ENCODE data around the gene CAPN6.

CAPN6 gene

DNA sequence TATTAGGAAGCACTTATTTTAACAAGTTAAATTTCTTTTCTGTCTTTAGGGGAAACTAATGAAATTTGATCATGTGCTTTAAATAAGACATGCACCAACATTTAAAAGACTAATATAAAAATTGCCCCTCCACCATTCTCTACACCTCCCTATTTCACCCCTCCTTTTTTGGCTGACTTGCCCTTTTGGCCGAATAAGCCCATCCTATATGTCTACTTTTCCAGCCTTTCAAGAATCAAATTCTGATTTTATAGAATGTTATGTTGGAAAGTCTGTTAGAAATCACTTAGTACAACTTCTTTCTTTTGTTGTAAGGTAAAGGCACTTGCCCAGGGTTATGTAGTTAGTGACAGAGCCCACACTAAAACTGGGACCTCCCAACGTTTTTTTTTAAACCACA, 1.8 kb downstream of the CAPN6 start:
- H3K27ac ChIP-seq (ENCODE audit: low read depth, low read length) = no peak overlapping the region
- H3K4me1 ChIP-seq (ENCODE audit: insufficient read depth, low read length) = no peaks in the 10 kb centered on the region
- H3K9ac ChIP-seq (ENCODE audit: low read length) = no peak overlapping the region
- H3K9me3 ChIP-seq (ENCODE audit: low read length) = no peaks in the 10 kb centered on the region
- no peaks in the 10 kb centered on the region for H3K36me3 ChIP-seq (ENCODE audit: insufficient read depth, low read length)
- H3K27me3 ChIP-seq (ENCODE audit: control insufficient read depth in 1 of 2, insufficient read depth in 2 of 2, low read length in 2 of 2) = peaks cover 4 to 22% of the 10 kb centered on the region in 2 donors
- no peak overlapping the region for H3K4me3 ChIP-seq (ENCODE audit: low read depth in 1 of 2, low read length in 2 of 2)

DNA sequence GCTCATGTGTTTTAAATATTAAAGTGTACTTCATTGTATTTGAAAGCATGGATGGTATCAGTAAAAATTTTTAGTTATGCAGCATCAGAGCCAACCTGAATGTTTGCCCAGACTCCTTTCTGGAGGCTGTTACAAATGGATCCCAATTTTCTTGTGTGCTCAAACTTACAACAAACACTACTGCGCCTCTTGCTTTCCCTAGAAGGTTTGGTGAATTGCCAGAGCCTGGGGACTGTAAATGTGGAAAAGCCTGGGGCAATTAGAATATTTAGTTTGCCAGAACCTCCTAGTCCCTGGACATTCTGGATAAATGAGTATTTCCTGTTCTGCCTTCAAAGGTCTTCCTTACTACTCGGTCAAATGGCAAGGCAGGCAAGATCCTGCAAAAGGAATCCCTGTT, 4.8 kb downstream of the CAPN6 start:
- H3K9me3 ChIP-seq (ENCODE audit: low read length) = no peaks in the 10 kb centered on the region
- no peak overlapping the region for H3K9ac ChIP-seq (ENCODE audit: low read length)
- no peaks in the 10 kb centered on the region for H3K4me1 ChIP-seq (ENCODE audit: insufficient read depth, low read length)
- no peak overlapping the region for H3K4me3 ChIP-seq (ENCODE audit: low read depth in 1 of 2, low read length in 2 of 2)
- no peaks in the 10 kb centered on the region for H3K36me3 ChIP-seq (ENCODE audit: insufficient read depth, low read length)
- no peak overlapping the region for H3K27ac ChIP-seq (ENCODE audit: low read depth, low read length)
- H3K27me3 ChIP-seq (ENCODE audit: control insufficient read depth in 1 of 2, insufficient read depth in 2 of 2, low read length in 2 of 2) = peaks cover 4 to 27% of the 10 kb centered on the region in 2 donors

DNA sequence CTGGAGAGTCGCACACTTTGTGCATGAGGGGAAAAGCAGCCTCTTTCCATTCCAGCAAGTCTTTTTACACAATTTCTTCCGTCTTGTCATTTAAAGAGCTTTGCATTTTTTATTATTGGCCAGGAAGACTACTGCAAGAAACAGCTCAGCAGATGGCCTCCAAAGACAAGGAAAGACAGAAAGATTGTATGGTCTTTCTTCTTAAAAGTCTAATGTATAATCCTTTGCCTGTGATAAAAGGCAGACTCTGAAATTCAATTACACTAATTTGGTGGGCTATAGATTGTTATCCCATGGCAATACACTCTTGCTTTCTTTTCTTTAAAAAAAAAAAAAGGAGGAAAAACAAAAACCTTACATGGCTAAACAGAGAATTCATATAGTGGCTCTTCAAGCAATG, 5.9 kb downstream of the CAPN6 start:
- Histone ChIP-seq H3K9me3 (ENCODE audit: low read length) (no peaks in the 10 kb centered on the region), H3K27ac (ENCODE audit: low read depth, low read length) (no peak overlapping the region), H3K9ac (ENCODE audit: low read length) (no peak overlapping the region), H3K4me3 (ENCODE audit: low read depth in 1 of 2, low read length in 2 of 2) (no peak overlapping the region), H3K4me1 (ENCODE audit: insufficient read depth, low read length) (no peaks in the 10 kb centered on the region), H3K27me3 (ENCODE audit: control insufficient read depth in 1 of 2, insufficient read depth in 2 of 2, low read length in 2 of 2) (peaks cover 4 to 24% of the 10 kb centered on the region in 2 donors), H3K36me3 (ENCODE audit: insufficient read depth, low read length) (no peaks in the 10 kb centered on the region)

DNA sequence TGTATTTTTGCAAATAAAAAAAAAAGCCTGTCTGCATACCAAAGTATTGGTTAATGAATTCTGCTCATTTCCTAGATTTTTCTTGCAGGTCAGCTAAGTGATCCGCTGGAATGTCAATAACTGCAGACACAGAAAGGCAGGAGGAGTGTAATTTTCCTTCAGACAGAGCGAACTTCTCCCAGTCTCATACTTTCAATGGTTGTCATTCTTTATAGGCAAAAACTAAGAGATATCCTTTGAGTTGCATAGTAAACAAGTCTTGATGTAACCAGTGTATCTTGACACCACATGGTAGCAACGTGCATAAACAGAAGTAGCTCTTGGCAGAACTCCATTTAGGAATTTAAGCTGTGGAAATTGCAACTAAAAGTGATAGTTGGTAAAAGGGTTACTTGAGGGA, 8.2 kb downstream of the CAPN6 start:
- no peaks in the 10 kb centered on the region for H3K9me3 ChIP-seq (ENCODE audit: low read length)
- H3K9ac ChIP-seq (ENCODE audit: low read length) = no peak overlapping the region
- no peak overlapping the region for H3K4me3 ChIP-seq (ENCODE audit: low read depth in 1 of 2, low read length in 2 of 2)
- H3K4me1 ChIP-seq (ENCODE audit: insufficient read depth, low read length) = no peaks in the 10 kb centered on the region
- peaks cover 0 to 13% of the 10 kb centered on the region in 2 donors for H3K27me3 ChIP-seq (ENCODE audit: control insufficient read depth in 1 of 2, insufficient read depth in 2 of 2, low read length in 2 of 2)
- H3K27ac ChIP-seq (ENCODE audit: low read depth, low read length) = no peak overlapping the region
- H3K36me3 ChIP-seq (ENCODE audit: insufficient read depth, low read length) = no peaks in the 10 kb centered on the region

DNA sequence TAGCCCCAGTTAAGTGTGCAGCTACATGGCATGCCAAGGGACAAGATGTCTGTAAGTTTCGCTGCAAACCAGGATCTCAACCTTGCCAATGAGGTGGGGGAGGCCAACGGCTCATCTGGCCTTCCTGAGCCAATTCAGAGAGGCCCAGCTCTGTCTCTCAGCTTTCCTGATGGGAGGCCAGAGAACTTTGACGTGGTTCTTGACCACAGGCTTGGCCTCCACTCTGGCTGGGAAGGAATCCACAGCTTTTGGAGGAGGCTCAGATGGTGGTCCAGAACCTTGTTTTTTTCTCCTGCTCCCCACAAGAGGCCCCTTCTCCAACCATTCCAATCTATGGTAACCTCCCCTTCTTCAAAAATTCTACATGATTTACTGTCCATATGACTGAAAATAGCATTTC, 9.8 kb downstream of the CAPN6 start:
- no peaks in the 10 kb centered on the region for H3K36me3 ChIP-seq (ENCODE audit: insufficient read depth, low read length)
- H3K4me1 ChIP-seq (ENCODE audit: insufficient read depth, low read length) = no peaks in the 10 kb centered on the region
- H3K27me3 ChIP-seq (ENCODE audit: control insufficient read depth in 1 of 2, insufficient read depth in 2 of 2, low read length in 2 of 2) = peaks cover 0 to 13% of the 10 kb centered on the region in 2 donors
- no peak overlapping the region for H3K9ac ChIP-seq (ENCODE audit: low read length)
- no peak overlapping the region for H3K4me3 ChIP-seq (ENCODE audit: low read depth in 1 of 2, low read length in 2 of 2)
- no peaks in the 10 kb centered on the region for H3K9me3 ChIP-seq (ENCODE audit: low read length)
- no peak overlapping the region for H3K27ac ChIP-seq (ENCODE audit: low read depth, low read length)

DNA sequence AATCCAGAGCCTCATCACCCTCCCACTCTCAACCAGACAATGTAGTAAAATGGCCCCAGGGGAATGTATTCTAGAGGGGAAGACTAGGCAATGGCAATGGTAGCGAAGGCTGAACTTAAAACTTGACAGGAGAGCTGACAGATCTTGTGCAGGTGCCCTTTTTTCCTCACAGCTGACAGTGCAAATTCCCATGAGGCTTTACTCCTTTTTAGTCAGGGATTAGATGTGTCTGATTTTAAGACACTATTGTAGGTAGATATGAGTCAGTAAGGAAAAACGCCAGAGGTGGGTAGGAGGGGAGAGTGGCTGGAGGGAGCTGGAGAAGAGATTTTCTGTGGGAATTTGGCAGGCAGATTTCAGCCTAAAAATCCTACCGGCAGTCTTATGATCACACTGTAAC, 10.7 kb downstream of the CAPN6 start:
- H3K4me1 ChIP-seq (ENCODE audit: insufficient read depth, low read length) = no peaks in the 10 kb centered on the region
- no peak overlapping the region for H3K4me3 ChIP-seq (ENCODE audit: low read depth in 1 of 2, low read length in 2 of 2)
- no peaks in the 10 kb centered on the region for H3K9me3 ChIP-seq (ENCODE audit: low read length)
- H3K27ac ChIP-seq (ENCODE audit: low read depth, low read length) = no peak overlapping the region
- H3K9ac ChIP-seq (ENCODE audit: low read length) = no peak overlapping the region
- no peaks in the 10 kb centered on the region for H3K36me3 ChIP-seq (ENCODE audit: insufficient read depth, low read length)
- peaks cover 0 to 13% of the 10 kb centered on the region in 2 donors for H3K27me3 ChIP-seq (ENCODE audit: control insufficient read depth in 1 of 2, insufficient read depth in 2 of 2, low read length in 2 of 2)

DNA sequence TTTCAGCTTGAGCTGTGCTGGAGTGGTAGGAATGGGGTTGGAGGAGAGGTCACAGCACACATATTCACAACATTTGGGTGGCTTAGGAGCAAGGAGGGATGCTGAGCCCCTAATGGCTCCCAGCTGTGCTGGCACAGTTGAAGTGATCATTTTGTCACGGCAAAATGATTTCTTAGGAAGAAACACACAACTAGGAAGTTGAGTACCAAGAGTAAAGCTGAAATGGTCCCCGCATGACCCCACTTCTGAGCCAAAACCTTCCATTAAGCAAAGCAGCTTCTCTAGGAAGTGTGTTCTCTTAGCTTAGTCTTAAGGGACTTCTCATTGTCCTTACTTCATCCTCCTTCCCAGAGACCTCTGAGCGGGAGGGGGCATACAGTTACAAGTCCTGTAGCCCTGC, 12.6 kb downstream of the CAPN6 start:
- Histone ChIP-seq H3K27me3 (ENCODE audit: control insufficient read depth in 1 of 2, insufficient read depth in 2 of 2, low read length in 2 of 2) (peaks cover 0 to 13% of the 10 kb centered on the region in 2 donors), H3K27ac (ENCODE audit: low read depth, low read length) (no peak overlapping the region), H3K4me1 (ENCODE audit: insufficient read depth, low read length) (no peaks in the 10 kb centered on the region), H3K9me3 (ENCODE audit: low read length) (no peaks in the 10 kb centered on the region), H3K4me3 (ENCODE audit: low read depth in 1 of 2, low read length in 2 of 2) (no peak overlapping the region), H3K36me3 (ENCODE audit: insufficient read depth, low read length) (no peaks in the 10 kb centered on the region), H3K9ac (ENCODE audit: low read length) (no peak overlapping the region)

DNA sequence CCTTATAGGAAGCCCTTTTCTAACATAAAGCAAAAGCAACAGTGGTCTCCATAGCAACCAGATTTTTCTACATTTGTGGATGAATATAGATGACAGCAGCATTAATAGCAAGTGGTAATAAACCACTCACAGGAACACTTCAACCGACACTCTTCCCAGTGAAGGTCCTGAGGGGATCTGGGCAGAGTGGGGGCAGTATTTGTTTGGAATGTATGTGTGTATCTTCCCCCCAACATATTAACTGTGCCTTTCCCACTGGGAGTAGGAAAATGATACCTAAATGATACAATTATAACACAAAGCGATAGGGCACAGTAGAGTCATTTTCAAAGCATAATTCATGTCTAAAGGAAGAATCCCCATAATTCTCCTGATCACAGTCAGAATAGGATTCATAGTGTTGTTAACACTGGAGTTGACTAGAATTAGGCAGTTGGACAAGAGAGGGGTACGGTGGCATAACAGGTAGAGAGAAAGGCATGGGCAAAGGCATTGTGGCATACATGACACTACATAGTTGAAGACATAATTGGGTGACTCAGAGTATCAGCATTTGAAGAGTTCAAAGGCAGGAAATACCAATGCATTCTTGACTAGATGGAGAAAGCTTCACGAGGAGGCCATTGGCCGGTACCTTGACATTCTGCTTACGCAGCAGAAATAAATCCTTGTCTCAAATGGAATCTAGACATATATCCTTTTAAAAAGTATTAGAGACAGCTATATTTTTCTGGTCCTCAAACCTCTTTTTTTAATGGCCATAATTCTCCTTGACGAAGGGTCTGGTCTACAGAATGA, 15.2 kb downstream of the CAPN6 start:
- H3K4me3 ChIP-seq (ENCODE audit: low read depth in 1 of 2, low read length in 2 of 2) = no peak overlapping the region
- H3K27me3 ChIP-seq (ENCODE audit: control insufficient read depth in 1 of 2, insufficient read depth in 2 of 2, low read length in 2 of 2) = peaks cover 0 to 8% of the 10 kb centered on the region in 2 donors
- no peak overlapping the region for H3K27ac ChIP-seq (ENCODE audit: low read depth, low read length)
- H3K4me1 ChIP-seq (ENCODE audit: insufficient read depth, low read length) = no peaks in the 10 kb centered on the region
- H3K36me3 ChIP-seq (ENCODE audit: insufficient read depth, low read length) = no peaks in the 10 kb centered on the region
- H3K9me3 ChIP-seq (ENCODE audit: low read length) = no peaks in the 10 kb centered on the region
- H3K9ac ChIP-seq (ENCODE audit: low read length) = no peak overlapping the region

DNA sequence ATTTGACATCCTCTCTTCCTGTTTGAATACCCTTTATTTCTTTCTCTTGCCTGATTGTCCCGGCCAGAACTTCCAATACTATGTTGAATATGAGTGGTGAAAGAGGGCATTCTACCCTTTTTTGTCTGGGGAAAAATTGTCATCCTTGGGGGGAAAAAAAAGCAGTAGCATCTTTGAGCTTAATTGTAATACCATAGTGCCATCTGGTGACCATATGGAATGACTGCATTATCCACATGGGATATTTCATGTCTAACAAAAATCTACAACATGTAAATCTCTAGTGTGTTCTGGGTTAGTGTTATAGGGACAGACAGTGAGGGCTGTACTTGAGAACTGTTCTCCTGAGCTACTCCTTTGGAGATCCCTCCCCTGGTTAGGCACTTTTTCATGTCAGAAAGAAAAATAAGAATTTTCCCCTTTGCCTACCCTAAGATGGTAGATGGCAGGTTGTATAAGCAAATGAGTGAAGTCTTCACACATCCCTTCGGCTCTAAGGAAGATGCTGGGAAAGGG, 26.0 kb downstream of the CAPN6 start:
- Histone ChIP-seq H3K27me3 (ENCODE audit: control insufficient read depth in 1 of 2, insufficient read depth in 2 of 2, low read length in 2 of 2) (no peaks in the 10 kb centered on the region), H3K36me3 (ENCODE audit: insufficient read depth, low read length) (no peaks in the 10 kb centered on the region), H3K27ac (ENCODE audit: low read depth, low read length) (no peak overlapping the region), H3K4me1 (ENCODE audit: insufficient read depth, low read length) (no peaks in the 10 kb centered on the region), H3K9ac (ENCODE audit: low read length) (no peak overlapping the region), H3K9me3 (ENCODE audit: low read length) (no peaks in the 10 kb centered on the region), H3K4me3 (ENCODE audit: low read depth in 1 of 2, low read length in 2 of 2) (no peak overlapping the region)

DNA sequence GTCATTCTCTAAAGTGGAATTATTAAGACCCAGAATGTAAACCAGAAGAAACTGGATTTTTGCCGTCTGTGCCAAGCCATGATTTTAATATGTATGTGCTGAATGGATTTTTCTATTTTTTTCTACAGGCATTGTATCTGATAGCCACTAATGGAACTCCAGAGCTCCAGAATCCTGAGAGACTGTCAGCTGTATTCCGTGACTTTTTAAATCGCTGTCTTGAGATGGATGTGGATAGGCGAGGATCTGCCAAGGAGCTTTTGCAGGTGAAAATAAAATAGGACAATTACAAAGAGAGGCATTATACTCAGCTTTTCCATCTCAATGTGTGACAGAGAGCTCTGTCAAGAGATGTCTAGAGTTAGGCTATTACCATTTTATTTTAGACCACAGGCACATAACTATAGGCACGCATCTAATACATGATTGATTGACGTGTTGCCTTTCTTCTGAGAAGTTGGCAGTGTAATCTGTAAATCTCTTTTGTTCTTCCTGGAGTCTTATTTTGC, 53.9 kb downstream of the CAPN6 start:
- Histone ChIP-seq H3K4me1 (ENCODE audit: insufficient read depth, low read length) (no peaks in the 10 kb centered on the region), H3K27me3 (ENCODE audit: control insufficient read depth in 1 of 2, insufficient read depth in 2 of 2, low read length in 2 of 2) (no peaks in the 10 kb centered on the region), H3K9me3 (ENCODE audit: low read length) (no peaks in the 10 kb centered on the region), H3K36me3 (ENCODE audit: insufficient read depth, low read length) (no peaks in the 10 kb centered on the region), H3K27ac (ENCODE audit: low read depth, low read length) (no peak overlapping the region), H3K4me3 (ENCODE audit: low read depth in 1 of 2, low read length in 2 of 2) (no peak overlapping the region), H3K9ac (ENCODE audit: low read length) (no peak overlapping the region)

DNA sequence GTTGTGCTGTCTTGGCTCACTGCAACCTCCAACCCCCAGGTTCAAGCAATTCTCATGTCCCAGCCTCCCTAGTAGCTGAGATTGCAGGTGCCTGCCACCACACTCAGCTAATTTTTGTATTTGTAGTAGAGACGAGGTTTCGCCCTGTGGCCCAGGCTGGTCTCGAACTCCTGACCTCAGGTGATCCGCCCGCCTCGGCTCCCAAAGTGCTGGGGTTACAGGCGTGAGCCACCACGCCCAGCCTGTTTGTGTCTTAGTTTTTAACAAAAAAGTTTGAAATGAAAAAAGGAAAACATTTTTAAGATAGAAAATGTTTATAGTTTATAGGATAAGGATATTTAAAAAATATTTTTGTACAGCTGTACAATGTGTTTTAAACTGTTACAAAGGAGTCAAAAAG, 62.4 kb downstream of the CAPN6 start:
- Histone ChIP-seq H3K9ac (ENCODE audit: low read length) (no peak overlapping the region), H3K4me1 (ENCODE audit: insufficient read depth, low read length) (no peaks in the 10 kb centered on the region), H3K9me3 (ENCODE audit: low read length) (no peaks in the 10 kb centered on the region), H3K27me3 (ENCODE audit: control insufficient read depth in 1 of 2, insufficient read depth in 2 of 2, low read length in 2 of 2) (peaks cover 0 to 5% of the 10 kb centered on the region in 2 donors), H3K36me3 (ENCODE audit: insufficient read depth, low read length) (no peaks in the 10 kb centered on the region), H3K4me3 (ENCODE audit: low read depth in 1 of 2, low read length in 2 of 2) (no peak overlapping the region), H3K27ac (ENCODE audit: low read depth, low read length) (no peak overlapping the region)

DNA sequence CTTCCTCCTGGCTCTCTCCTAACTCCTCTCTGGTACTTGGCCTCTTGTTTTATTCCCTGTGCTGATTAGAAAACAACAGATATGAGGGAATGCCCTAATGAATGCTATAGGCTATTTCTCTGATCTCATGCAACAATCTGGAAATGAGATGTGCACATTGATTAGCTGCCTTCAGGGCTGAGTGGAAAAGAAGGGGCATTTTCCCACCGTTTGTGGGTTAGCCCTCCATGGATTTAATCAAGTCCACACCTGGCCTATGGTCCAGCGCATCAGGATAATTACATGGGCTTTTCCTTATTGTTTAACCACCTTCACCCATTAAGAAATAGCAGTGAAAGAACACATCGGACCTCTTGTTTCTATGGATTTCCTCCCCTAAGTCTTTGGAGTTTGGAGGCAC, 70.0 kb downstream of the CAPN6 start:
- Histone ChIP-seq H3K36me3 (ENCODE audit: insufficient read depth, low read length) (no peaks in the 10 kb centered on the region), H3K9ac (ENCODE audit: low read length) (no peak overlapping the region), H3K27me3 (ENCODE audit: control insufficient read depth in 1 of 2, insufficient read depth in 2 of 2, low read length in 2 of 2) (peaks cover 0 to 5% of the 10 kb centered on the region in 2 donors), H3K4me3 (ENCODE audit: low read depth in 1 of 2, low read length in 2 of 2) (no peak overlapping the region), H3K9me3 (ENCODE audit: low read length) (no peaks in the 10 kb centered on the region), H3K27ac (ENCODE audit: low read depth, low read length) (no peak overlapping the region), H3K4me1 (ENCODE audit: insufficient read depth, low read length) (no peaks in the 10 kb centered on the region)
